Measurements from ENCODE around the gene SLC31A2.

- TF ChIP-seq, protein P1, sequence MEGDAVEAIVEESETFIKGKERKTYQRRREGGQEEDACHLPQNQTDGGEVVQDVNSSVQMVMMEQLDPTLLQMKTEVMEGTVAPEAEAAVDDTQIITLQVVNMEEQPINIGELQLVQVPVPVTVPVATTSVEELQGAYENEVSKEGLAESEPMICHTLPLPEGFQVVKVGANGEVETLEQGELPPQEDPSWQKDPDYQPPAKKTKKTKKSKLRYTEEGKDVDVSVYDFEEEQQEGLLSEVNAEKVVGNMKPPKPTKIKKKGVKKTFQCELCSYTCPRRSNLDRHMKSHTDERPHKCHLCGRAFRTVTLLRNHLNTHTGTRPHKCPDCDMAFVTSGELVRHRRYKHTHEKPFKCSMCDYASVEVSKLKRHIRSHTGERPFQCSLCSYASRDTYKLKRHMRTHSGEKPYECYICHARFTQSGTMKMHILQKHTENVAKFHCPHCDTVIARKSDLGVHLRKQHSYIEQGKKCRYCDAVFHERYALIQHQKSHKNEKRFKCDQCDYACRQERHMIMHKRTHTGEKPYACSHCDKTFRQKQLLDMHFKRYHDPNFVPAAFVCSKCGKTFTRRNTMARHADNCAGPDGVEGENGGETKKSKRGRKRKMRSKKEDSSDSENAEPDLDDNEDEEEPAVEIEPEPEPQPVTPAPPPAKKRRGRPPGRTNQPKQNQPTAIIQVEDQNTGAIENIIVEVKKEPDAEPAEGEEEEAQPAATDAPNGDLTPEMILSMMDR (IDR thresholded peaks at IDR 0.05): no peak
- TF ChIP-seq POLR2A (IDR thresholded peaks at IDR 0.05): no peak
- no peak for TF ChIP-seq POLR2AphosphoS5 (IDR thresholded peaks at IDR 0.05)
- no peak for TF ChIP-seq EP300 (IDR thresholded peaks at IDR 0.05)
Measured at GRCh38 chr9:113179839-113180238, 29.0 kb downstream of the SLC31A2 start.

Data from gastroesophageal sphincter (tissue), 3 donors.